Measurements from ENCODE around the gene MAP3K4. TPM values are rescaled to one million over a fixed set of nuclear protein-coding genes. Genes with fewer than 3 reads are reported as not detected.
"Not testable (repeated sequence)": the region's sequence is repeated elsewhere in the genome, so short reads cannot be mapped to it uniquely, and the experiment has no call there.

Gene MAP3K4
- total RNA-seq, 1 donor from 2014 or later, result 51.6 TPM

DNA sequence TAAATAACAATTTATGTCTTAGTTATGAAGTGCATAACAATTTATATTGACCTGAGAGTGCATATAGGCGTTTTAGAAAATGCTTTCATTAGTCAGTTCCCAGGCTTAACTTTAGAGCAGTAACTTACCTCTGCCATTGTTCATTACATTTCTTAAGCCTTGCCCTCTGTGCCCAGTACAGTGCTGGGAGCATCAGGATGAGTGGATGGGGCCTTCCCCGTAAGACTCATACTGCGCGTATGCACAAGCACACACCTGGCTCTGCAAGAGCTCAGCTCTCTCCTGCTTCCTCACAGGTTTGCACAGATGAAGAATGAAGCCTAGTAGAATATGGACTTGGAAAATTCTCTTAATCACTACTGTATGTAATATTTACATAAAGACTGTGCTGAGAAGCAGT lies 125.0 kb downstream of the MAP3K4 start:
- peaks cover 62% of the 10 kb centered on the region for H3K36me3 Mint-ChIP-seq
- no peak overlapping the region for H3K27ac Mint-ChIP-seq
- no peaks in the 10 kb centered on the region for H3K4me1 Mint-ChIP-seq (ENCODE audit: unreplicated experiment)
- TF ChIP-seq CTCF (conservative IDR thresholded peaks at IDR 0.05), result no peak
- peaks cover 5% of the 10 kb centered on the region for H3K9me3 Mint-ChIP-seq
- no peaks in the 10 kb centered on the region for H3K27me3 Mint-ChIP-seq
- DNase-seq (ENCODE audit: extremely low spot score, unreplicated experiment), result no peak
- no peak overlapping the region for H3K4me3 Mint-ChIP-seq

- Mint-ChIP-seq H3K27ac (no peak overlapping the region), H3K36me3 (peaks cover 69% of the 10 kb centered on the region), H3K4me1 (ENCODE audit: unreplicated experiment) (no peaks in the 10 kb centered on the region), H3K27me3 (no peaks in the 10 kb centered on the region), H3K9me3 (peaks cover 5% of the 10 kb centered on the region), H3K4me3 (no peak overlapping the region)
- DNase-seq (ENCODE audit: extremely low spot score, unreplicated experiment), result no peak
- TF ChIP-seq CTCF (conservative IDR thresholded peaks at IDR 0.05), result no peak
Measured at GRCh38 chr6:161117308-161117707, 125.7 kb downstream of the MAP3K4 start.

DNA sequence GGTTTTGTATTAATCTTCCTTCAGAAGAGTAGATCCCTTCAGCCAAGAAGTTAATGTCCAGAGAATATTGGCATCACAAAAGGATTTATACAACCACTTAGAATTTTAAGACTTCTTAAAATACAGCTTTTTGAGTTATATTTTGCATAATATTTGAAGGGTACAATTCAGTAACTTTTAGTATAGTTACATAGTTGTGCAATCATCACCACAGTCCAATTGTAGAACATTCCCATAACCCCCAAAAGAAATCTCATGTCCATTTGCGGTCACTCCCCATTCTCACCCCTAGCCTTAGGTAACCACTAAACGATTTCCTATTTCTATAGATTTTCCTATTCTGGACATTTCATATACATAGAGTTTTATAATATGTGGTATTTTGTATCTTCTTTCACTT lies 126.4 kb downstream of the MAP3K4 start:
- Mint-ChIP-seq H3K4me1 (ENCODE audit: unreplicated experiment) (no peaks in the 10 kb centered on the region), H3K36me3 (peaks cover 67% of the 10 kb centered on the region), H3K27ac (no peak overlapping the region), H3K4me3 (no peak overlapping the region), H3K27me3 (no peaks in the 10 kb centered on the region), H3K9me3 (peaks cover 5% of the 10 kb centered on the region)
- no peak for TF ChIP-seq CTCF (conservative IDR thresholded peaks at IDR 0.05)
- no peak for DNase-seq (ENCODE audit: extremely low spot score, unreplicated experiment)

DNA sequence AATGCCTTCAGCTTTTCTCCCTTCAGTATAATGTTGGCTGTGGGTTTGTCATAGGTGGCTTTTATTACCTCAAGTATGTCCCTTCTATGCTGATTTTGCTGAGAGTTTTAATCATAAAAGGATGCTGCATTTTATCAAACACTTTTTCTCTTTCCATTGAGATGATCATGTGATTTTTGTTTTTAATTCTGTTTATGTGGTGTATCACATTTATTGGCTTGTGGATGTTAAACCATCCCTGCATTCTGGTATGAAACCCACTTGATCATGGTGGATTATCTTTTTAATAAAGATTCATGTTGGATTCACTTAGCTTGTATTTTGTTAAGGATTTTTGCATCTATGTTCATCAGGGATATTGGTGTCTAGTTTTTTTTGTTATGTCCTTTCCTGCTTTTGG lies 131.8 kb downstream of the MAP3K4 start:
- H3K9me3 Mint-ChIP-seq, result peaks cover 24% of the 10 kb centered on the region
- not testable (repeated sequence) for H3K27me3 Mint-ChIP-seq; H3K4me1 Mint-ChIP-seq (ENCODE audit: unreplicated experiment); DNase-seq (ENCODE audit: extremely low spot score, unreplicated experiment); H3K4me3 Mint-ChIP-seq; H3K27ac Mint-ChIP-seq
- peaks cover 81% of the 10 kb centered on the region for H3K36me3 Mint-ChIP-seq

DNA sequence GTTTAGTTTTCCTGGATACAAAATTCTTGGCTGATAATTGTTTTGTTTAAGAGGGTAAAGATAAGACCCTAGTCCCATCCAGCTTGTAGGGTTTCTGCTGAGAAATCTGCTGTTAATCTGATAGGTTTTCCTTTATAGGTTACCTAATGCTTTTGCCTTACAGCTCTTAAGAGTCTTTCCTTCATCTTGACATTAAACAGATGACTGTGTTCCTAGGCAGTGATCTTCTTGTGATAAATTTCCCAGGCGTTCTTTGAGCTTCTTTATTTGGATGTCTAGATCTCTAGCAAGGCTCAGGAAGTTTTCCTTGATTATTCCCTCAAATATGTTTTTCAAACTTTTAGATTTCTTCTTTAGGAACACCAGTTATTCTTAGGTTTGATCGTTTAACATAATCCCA lies 134.0 kb downstream of the MAP3K4 start:
- H3K9me3 Mint-ChIP-seq, result peaks cover 19% of the 10 kb centered on the region
- H3K27me3 Mint-ChIP-seq, result no peaks in the 10 kb centered on the region
- TF ChIP-seq CTCF (conservative IDR thresholded peaks at IDR 0.05), result no peak
- H3K4me1 Mint-ChIP-seq (ENCODE audit: unreplicated experiment), result no peaks in the 10 kb centered on the region
- no peak overlapping the region for H3K27ac Mint-ChIP-seq
- H3K36me3 Mint-ChIP-seq, result peaks cover 84% of the 10 kb centered on the region
- no peak for DNase-seq (ENCODE audit: extremely low spot score, unreplicated experiment)
- H3K4me3 Mint-ChIP-seq, result no peak overlapping the region

- Mint-ChIP-seq H3K36me3 (peaks cover 75% of the 10 kb centered on the region), H3K4me1 (ENCODE audit: unreplicated experiment) (no peaks in the 10 kb centered on the region), H3K9me3 (peaks cover 19% of the 10 kb centered on the region), H3K27me3 (no peaks in the 10 kb centered on the region), H3K4me3 (no peak overlapping the region), H3K27ac (no peak overlapping the region)
- no peak for TF ChIP-seq CTCF (conservative IDR thresholded peaks at IDR 0.05)
- DNase-seq (ENCODE audit: extremely low spot score, unreplicated experiment), result no peak
Measured at GRCh38 chr6:161127071-161127740, 135.6 kb downstream of the MAP3K4 start.
